Nephron progenitor cell (in vitro differentiated cells): ENCODE results near the gene SESN3.
"Not testable (repeated sequence)": the region's sequence is repeated elsewhere in the genome, so short reads cannot be mapped to it uniquely, and the experiment has no call there.

Experiments
- DNase-seq: peaks from one replicate; pipeline ENCODE4 v3.0.0; 2021
- H3K27ac Mint-ChIP-seq: 2 replicates; pipeline ENCODE4 v1.8.0; 2021; ENCODE audit warnings: mild to moderate bottlenecking, moderate library complexity, mixed read lengths
- H3K27me3 Mint-ChIP-seq: 2 replicates; pipeline ENCODE4 v1.8.0; 2021; ENCODE audit warnings: mild to moderate bottlenecking, low read depth, mixed read lengths; ENCODE audit not compliant: poor library complexity
- H3K36me3 Mint-ChIP-seq: 2 replicates; pipeline ENCODE4 v1.8.0; 2021; ENCODE audit warnings: low read depth, mixed read lengths
- H3K4me1 Mint-ChIP-seq: 2 replicates; pipeline ENCODE4 v1.8.0; 2021; ENCODE audit warnings: mixed read lengths
- H3K4me3 Mint-ChIP-seq: 2 replicates; pipeline ENCODE4 v1.8.0; 2021; ENCODE audit warnings: mild to moderate bottlenecking, moderate library complexity, mixed read lengths
- H3K9me3 Mint-ChIP-seq: 2 replicates; pipeline ENCODE4 v1.8.0; 2021; ENCODE audit warnings: mild to moderate bottlenecking, moderate library complexity, mixed read lengths
- CTCF ChIP-seq: fragments of 200-600 bp; sonication (generic); IDR thresholded peaks from 2 replicates; pipeline ENCODE4 v1.5.0; 2021; ENCODE audit warnings: antibody characterized with exemption

The SESN3 gene

GRCh38 chr11:95218149-95218548, 12.9 kb downstream of the SESN3 start:
- Mint-ChIP-seq H3K4me1 (peaks cover 8% of the 10 kb centered on the region), H3K9me3 (peaks cover 29% of the 10 kb centered on the region), H3K27ac (no peak overlapping the region), H3K36me3 (peaks cover 79% of the 10 kb centered on the region), H3K27me3 (no peaks in the 10 kb centered on the region), H3K4me3 (no peak overlapping the region)
- no peak for TF ChIP-seq CTCF
- DNase-seq, result no peak

- no peak for DNase-seq
- H3K27me3 Mint-ChIP-seq, result no peaks in the 10 kb centered on the region
- H3K36me3 Mint-ChIP-seq, result peaks cover 68% of the 10 kb centered on the region
- H3K27ac Mint-ChIP-seq, result no peak overlapping the region
- no peaks in the 10 kb centered on the region for H3K4me1 Mint-ChIP-seq
- H3K9me3 Mint-ChIP-seq, result peaks cover 37% of the 10 kb centered on the region
- no peak for TF ChIP-seq CTCF
- no peak overlapping the region for H3K4me3 Mint-ChIP-seq
Observed at GRCh38 chr11:95212609-95213008, 18.4 kb downstream of the SESN3 start.

- not testable (repeated sequence) for H3K4me3 Mint-ChIP-seq, H3K27ac Mint-ChIP-seq, H3K4me1 Mint-ChIP-seq, DNase-seq, H3K27me3 Mint-ChIP-seq
- Mint-ChIP-seq H3K9me3 (peaks cover 51% of the 10 kb centered on the region), H3K36me3 (peaks cover 68% of the 10 kb centered on the region)
Observed at GRCh38 chr11:95209535-95209934, 21.5 kb downstream of the SESN3 start.

GRCh38 chr11:95200781-95201457, 30.1 kb downstream of the SESN3 start:
- DNase-seq, result no peak
- Mint-ChIP-seq H3K36me3 (peaks cover 75% of the 10 kb centered on the region), H3K4me1 (peaks cover 18% of the 10 kb centered on the region), H3K4me3 (no peak overlapping the region), H3K9me3 (peaks cover 12% of the 10 kb centered on the region), H3K27ac (no peak overlapping the region), H3K27me3 (no peaks in the 10 kb centered on the region)
- TF ChIP-seq CTCF, result no peak

GRCh38 chr11:95195831-95196230, 35.2 kb downstream of the SESN3 start:
- no peak for TF ChIP-seq CTCF
- no peaks in the 10 kb centered on the region for H3K9me3 Mint-ChIP-seq
- DNase-seq, result no peak
- no peak overlapping the region for H3K27ac Mint-ChIP-seq
- peaks cover 13% of the 10 kb centered on the region for H3K4me1 Mint-ChIP-seq
- no peak overlapping the region for H3K4me3 Mint-ChIP-seq
- H3K36me3 Mint-ChIP-seq, result peaks cover 56% of the 10 kb centered on the region
- H3K27me3 Mint-ChIP-seq, result no peaks in the 10 kb centered on the region

GRCh38 chr11:95193541-95193940, 37.5 kb downstream of the SESN3 start:
- TF ChIP-seq CTCF, result no peak
- peaks cover 13% of the 10 kb centered on the region for H3K4me1 Mint-ChIP-seq
- H3K27me3 Mint-ChIP-seq, result no peaks in the 10 kb centered on the region
- no peaks in the 10 kb centered on the region for H3K9me3 Mint-ChIP-seq
- no peak overlapping the region for H3K4me3 Mint-ChIP-seq
- no peak for DNase-seq
- peaks cover 65% of the 10 kb centered on the region for H3K36me3 Mint-ChIP-seq
- no peak overlapping the region for H3K27ac Mint-ChIP-seq
